ENCODE data around the gene SNRPN. TPM values are rescaled to one million over a fixed set of nuclear protein-coding genes. Genes with fewer than 3 reads are reported as not detected.
A peak's percentile ranks its signal among the peaks of the same experiment; 100 is the strongest.

The SNRPN gene
- total RNA-seq, 4 donors from 2014 or later: 105 to 155 (median 116) TPM

DNA sequence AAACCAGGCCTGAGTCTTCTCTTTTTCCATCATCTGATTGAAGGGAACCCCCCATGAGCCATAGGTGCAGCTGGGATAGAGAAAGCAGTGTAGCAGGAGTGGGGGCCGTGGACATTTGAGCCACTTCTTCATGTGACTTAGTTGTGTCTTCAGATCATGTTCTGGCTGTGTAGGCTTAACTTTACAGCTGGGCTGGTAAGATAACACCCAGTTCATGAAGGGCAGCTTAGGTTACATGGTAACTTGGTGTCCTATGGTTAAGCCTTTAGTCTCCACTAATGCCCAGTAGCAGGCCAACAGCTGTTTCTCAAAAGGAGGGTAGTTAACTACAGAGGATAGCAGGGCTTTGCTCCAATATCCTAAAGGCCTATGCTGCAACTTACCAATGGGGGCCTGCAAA, 11.4 kb upstream of the SNRPN start:
- WGBS, 2 donors (ENCODE audit: low coverage in 1 of 2): no CpG with 5 or more reads among the region's 1 CpG
- H3K9me3 ChIP-seq: no peaks in the 10 kb centered on the region
- no peak overlapping the region for H3K4me3 ChIP-seq
- no peaks in the 10 kb centered on the region for H3K27me3 ChIP-seq
- ATAC-seq: no peak
- peaks cover 0 to 12% (median 0%) of the 10 kb centered on the region in 3 donors for H3K4me1 ChIP-seq
- TF ChIP-seq, protein P1, sequence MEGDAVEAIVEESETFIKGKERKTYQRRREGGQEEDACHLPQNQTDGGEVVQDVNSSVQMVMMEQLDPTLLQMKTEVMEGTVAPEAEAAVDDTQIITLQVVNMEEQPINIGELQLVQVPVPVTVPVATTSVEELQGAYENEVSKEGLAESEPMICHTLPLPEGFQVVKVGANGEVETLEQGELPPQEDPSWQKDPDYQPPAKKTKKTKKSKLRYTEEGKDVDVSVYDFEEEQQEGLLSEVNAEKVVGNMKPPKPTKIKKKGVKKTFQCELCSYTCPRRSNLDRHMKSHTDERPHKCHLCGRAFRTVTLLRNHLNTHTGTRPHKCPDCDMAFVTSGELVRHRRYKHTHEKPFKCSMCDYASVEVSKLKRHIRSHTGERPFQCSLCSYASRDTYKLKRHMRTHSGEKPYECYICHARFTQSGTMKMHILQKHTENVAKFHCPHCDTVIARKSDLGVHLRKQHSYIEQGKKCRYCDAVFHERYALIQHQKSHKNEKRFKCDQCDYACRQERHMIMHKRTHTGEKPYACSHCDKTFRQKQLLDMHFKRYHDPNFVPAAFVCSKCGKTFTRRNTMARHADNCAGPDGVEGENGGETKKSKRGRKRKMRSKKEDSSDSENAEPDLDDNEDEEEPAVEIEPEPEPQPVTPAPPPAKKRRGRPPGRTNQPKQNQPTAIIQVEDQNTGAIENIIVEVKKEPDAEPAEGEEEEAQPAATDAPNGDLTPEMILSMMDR (IDR thresholded peaks at IDR 0.05): no peak
- TF ChIP-seq POLR2AphosphoS5 (IDR thresholded peaks at IDR 0.05) (no peak), EP300 (IDR thresholded peaks at IDR 0.05) (no peak), POLR2A (IDR thresholded peaks at IDR 0.05) (no peak)
- no peaks in the 10 kb centered on the region for H3K36me3 ChIP-seq
- H3K27ac ChIP-seq: no peak overlapping the region

DNA sequence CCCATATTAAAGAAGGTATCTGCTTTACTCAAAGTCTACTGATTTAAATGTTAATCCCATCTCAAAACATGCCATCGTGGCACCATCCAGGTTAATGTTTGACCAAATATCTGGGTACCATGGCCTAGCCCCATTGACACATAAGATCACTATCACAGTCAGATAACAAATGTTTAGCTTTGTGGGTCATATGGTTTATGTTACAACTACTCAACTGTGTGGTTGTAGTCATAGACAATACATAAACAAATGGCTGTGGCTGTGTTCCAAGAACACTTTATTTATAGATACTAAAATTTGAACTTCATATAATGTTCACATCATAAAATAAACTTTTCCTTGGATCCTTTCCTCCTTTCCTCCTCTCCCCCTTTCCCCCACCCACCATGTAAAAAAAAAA, 9.8 kb upstream of the SNRPN start:
- Histone ChIP-seq H3K4me3 (no peak overlapping the region), H3K36me3 (no peaks in the 10 kb centered on the region), H3K27ac (no peak overlapping the region), H3K4me1 (peaks cover 0 to 12% (median 0%) of the 10 kb centered on the region in 3 donors), H3K9me3 (no peaks in the 10 kb centered on the region), H3K27me3 (no peaks in the 10 kb centered on the region)
- no peak for ATAC-seq
- WGBS, 2 donors (ENCODE audit: low coverage in 1 of 2): 33 to 44% methylated on average over 1 of the region's 1 CpG
- TF ChIP-seq EP300 (IDR thresholded peaks at IDR 0.05): no peak
- no peak for TF ChIP-seq POLR2AphosphoS5 (IDR thresholded peaks at IDR 0.05)
- TF ChIP-seq, protein P1 (IDR thresholded peaks at IDR 0.05): no peak
- TF ChIP-seq POLR2A (IDR thresholded peaks at IDR 0.05): no peak

DNA sequence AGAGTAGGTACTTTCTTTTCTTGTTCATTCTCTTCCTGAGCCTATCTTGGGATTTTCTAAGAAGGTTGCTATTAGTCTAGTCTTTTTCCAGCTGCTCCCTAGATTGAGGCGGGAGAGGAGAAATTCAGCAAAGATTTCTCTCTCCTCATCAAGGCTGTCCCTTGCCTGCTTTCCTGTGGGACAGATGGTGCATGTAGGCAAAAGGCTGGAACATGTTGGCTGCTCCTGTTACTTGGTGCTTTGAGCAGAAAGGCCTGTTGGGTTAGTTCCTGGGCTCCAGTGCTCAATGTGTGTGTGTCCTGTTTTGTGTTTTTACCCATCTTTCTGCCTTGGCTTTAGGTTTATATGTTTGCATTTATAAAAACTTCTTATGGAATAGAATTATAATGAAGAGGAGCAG, 9.1 kb upstream of the SNRPN start:
- Histone ChIP-seq H3K4me1 (peaks cover 0 to 12% (median 0%) of the 10 kb centered on the region in 3 donors), H3K36me3 (no peaks in the 10 kb centered on the region), H3K27me3 (no peaks in the 10 kb centered on the region), H3K9me3 (no peaks in the 10 kb centered on the region), H3K4me3 (no peak overlapping the region), H3K27ac (no peak overlapping the region)
- TF ChIP-seq, protein P1 (IDR thresholded peaks at IDR 0.05): no peak
- no peak for TF ChIP-seq EP300 (IDR thresholded peaks at IDR 0.05)
- TF ChIP-seq POLR2A (IDR thresholded peaks at IDR 0.05): no peak
- no peak for TF ChIP-seq POLR2AphosphoS5 (IDR thresholded peaks at IDR 0.05)
- ATAC-seq: no peak
- WGBS, 2 donors (ENCODE audit: low coverage in 1 of 2): 40% methylated on average over 1 of the region's 1 CpG; no CpG with 5 or more reads in 1 of the 2 donors

DNA sequence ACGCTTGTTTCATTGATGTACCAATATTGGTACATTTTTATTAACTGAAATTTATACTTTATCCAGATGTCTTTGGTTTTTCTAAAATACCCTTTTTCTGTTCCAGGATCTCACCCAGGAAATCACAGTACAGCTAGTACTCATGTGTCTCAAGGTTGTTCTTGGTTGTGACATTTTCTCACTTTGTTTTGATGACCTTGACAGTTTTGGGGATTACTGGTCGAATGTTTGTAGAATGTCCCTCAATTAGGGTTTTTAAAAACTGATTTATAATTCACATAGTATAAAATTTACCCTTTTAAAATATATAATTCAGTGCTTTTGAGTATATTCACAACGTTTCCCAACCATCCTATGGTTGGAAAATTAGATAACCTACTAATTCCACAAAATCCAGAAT, 6.3 kb upstream of the SNRPN start:
- WGBS, 2 donors (ENCODE audit: low coverage in 1 of 2): 52 to 64% methylated on average over 2 to 3 of the region's 3 CpGs
- TF ChIP-seq EP300 (IDR thresholded peaks at IDR 0.05) (no peak), POLR2AphosphoS5 (IDR thresholded peaks at IDR 0.05) (no peak), POLR2A (IDR thresholded peaks at IDR 0.05) (no peak)
- TF ChIP-seq, protein P1 (IDR thresholded peaks at IDR 0.05): no peak
- H3K9me3 ChIP-seq: no peaks in the 10 kb centered on the region
- H3K27me3 ChIP-seq: no peaks in the 10 kb centered on the region
- peaks cover 0 to 12% (median 0%) of the 10 kb centered on the region in 3 donors for H3K4me1 ChIP-seq
- no peak overlapping the region for H3K4me3 ChIP-seq
- no peak for ATAC-seq
- H3K36me3 ChIP-seq: no peaks in the 10 kb centered on the region
- H3K27ac ChIP-seq: no peak overlapping the region

DNA sequence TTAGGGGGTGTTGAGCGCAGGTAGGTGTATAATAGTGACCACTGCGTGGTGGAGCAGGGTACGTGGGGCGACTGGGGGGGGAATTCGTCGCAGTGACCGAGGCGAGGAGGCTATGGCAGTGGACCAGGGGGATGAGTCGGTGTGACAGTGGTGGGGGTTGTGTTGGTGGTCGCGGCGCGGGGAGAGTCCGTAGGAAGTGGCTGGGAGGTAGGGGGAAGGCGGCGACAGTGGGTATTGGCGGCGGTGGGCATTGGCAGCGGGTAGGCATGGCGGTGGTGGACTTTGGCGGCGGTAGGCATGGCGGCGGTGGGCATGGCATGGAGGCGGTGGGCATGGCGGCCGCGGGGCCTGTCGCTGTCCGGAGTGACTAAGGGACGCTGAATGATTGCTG, 739 bp downstream of the SNRPN start:
- 36 to 60% methylated on average over 21 to 26 of the region's 31 CpGs for WGBS, 2 donors (ENCODE audit: low coverage in 1 of 2)
- peaks cover 0 to 15% (median 0%) of the 10 kb centered on the region in 3 donors for H3K4me1 ChIP-seq
- H3K27ac ChIP-seq: peak overlapping the region; percentile 88 to 92 (median 90)
- no peaks in the 10 kb centered on the region for H3K27me3 ChIP-seq
- peak; percentile 1 for ATAC-seq
- H3K9me3 ChIP-seq: peaks cover 0 to 7% (median 0%) of the 10 kb centered on the region in 3 donors
- TF ChIP-seq POLR2AphosphoS5 (IDR thresholded peaks at IDR 0.05): no peak
- no peak for TF ChIP-seq POLR2A (IDR thresholded peaks at IDR 0.05)
- TF ChIP-seq, protein P1 (IDR thresholded peaks at IDR 0.05): no peak
- TF ChIP-seq EP300 (IDR thresholded peaks at IDR 0.05): no peak
- no peaks in the 10 kb centered on the region for H3K36me3 ChIP-seq
- H3K4me3 ChIP-seq: peak overlapping the region; percentile 76 to 88
